Natural killer cell (primary cell): ENCODE results near the gene WNK2. TPM values are rescaled to one million over a fixed set of nuclear protein-coding genes. Genes with fewer than 3 reads are reported as not detected.
A peak's percentile ranks its signal among the peaks of the same experiment; 100 is the strongest.

Experiments
- ATAC-seq, 3 donors: fragments of 150-1000 bp in 2 of 3; fragments of 200-7000 bp in 1 of 3; cut with Tn5 transposase; 1 replicate in 1 of 3; 2 replicates in 2 of 3; pipeline ENCODE4 v1.10.0; 2021; ENCODE audit warnings: mild to moderate bottlenecking in 2 of 3, moderate library complexity in 2 of 3
- DNase-seq, 2 donors: peaks; one replicate each; pipeline versions ENCODE4 v3.0.0 to v3.0.0-alpha.2; 2013 to 2021; ENCODE audit warnings: mixed read lengths in 1 of 2
- H3K27ac ChIP-seq: one replicate; pipeline ENCODE4 v1.5.1; 2013; ENCODE audit warnings: mild to moderate bottlenecking, low read length
- H3K27me3 ChIP-seq: one replicate; pipeline ENCODE4 v1.6.1; 2013; ENCODE audit warnings: low read length; ENCODE audit not compliant: control insufficient read depth, insufficient read depth
- H3K36me3 ChIP-seq: one replicate; pipeline ENCODE4 v1.6.1; 2013; ENCODE audit warnings: low read length; ENCODE audit not compliant: control insufficient read depth, insufficient read depth
- H3K4me1 ChIP-seq: one replicate; pipeline ENCODE4 v1.6.1; 2013; ENCODE audit warnings: low read length; ENCODE audit not compliant: control insufficient read depth, insufficient read depth
- H3K4me3 ChIP-seq: one replicate; pipeline ENCODE4 v1.5.1; 2013; ENCODE audit warnings: low read length
- H3K9me3 ChIP-seq: one replicate; pipeline ENCODE4 v1.6.1; 2013; ENCODE audit warnings: low read length; ENCODE audit not compliant: control insufficient read depth, insufficient read depth
- H3K27ac Mint-ChIP-seq, 2 donors: one replicate each; pipeline ENCODE4 v1.8.0; 2022; ENCODE audit warnings: mild to moderate bottlenecking in 2 of 2, mixed read lengths in 2 of 2, moderate library complexity in 1 of 2
- H3K27me3 Mint-ChIP-seq, 2 donors: one replicate each; pipeline ENCODE4 v1.8.0; 2022; ENCODE audit warnings: low read depth in 2 of 2, mixed read lengths in 2 of 2
- H3K36me3 Mint-ChIP-seq: one replicate; pipeline ENCODE4 v1.8.0; 2022; ENCODE audit warnings: mixed read lengths
- H3K4me1 Mint-ChIP-seq, 2 donors: one replicate each; pipeline ENCODE4 v1.8.0; 2022; ENCODE audit warnings: mixed read lengths in 2 of 2
- H3K4me3 Mint-ChIP-seq: one replicate; pipeline ENCODE4 v1.8.0; 2022; ENCODE audit warnings: mild to moderate bottlenecking, moderate library complexity, mixed read lengths
- H3K9me3 Mint-ChIP-seq, 2 donors: one replicate each; pipeline ENCODE4 v1.8.0; 2022; ENCODE audit warnings: mixed read lengths in 2 of 2
- WGBS: methylation state at CpG from one replicate; pipeline ENCODE4 v1.1.7; 2013; ENCODE audit warnings: missing lambda C conversion rate; ENCODE audit not compliant: insufficient coverage; 5-methylcytosine and 5-hydroxymethylcytosine counted together
- intact Hi-C: fragments of 100-400 bp; cut with micrococcal nuclease; formaldehyde crosslinking; loops from one replicate; pipeline ENCODE4 v1.14.2; 2022
- total RNA-seq, 4 donors: library from RNA; stranded (reverse); fragments of 120-200 nt in 1 of 4; gene quantifications; one replicate each; pipeline versions ENCODE4 v1.2.3 to v1.2.4, GENCODE V29; 2013 to 2022
- TF ChIP-seq, protein P1 (sequence below): fragments of 200-600 bp; IDR thresholded peaks from one replicate; pipeline ENCODE4 v1.8.0; 2022; ENCODE audit warnings: antibody characterized with exemption

WNK2 gene
- total RNA-seq, 3 donors from 2014 or later (not counting 1 experiment from before 2014, with no cell fraction given), result 0.25 TPM; not detected in 2

- H3K9me3 ChIP-seq, result no peaks in the 10 kb centered on the region
- Mint-ChIP-seq H3K27ac (peak overlapping the region in 1 of 2 donors; percentile 46), H3K36me3 (no peaks in the 10 kb centered on the region), H3K27me3 (peaks cover 0 to 9% of the 10 kb centered on the region in 2 donors), H3K4me1 (peaks cover 7 to 28% of the 10 kb centered on the region in 2 donors), H3K4me3 (no peak overlapping the region), H3K9me3 (peaks cover 0 to 4% of the 10 kb centered on the region in 2 donors)
- peaks cover 4% of the 10 kb centered on the region for H3K27me3 ChIP-seq
- no peaks in the 10 kb centered on the region for H3K36me3 ChIP-seq
- TF ChIP-seq, protein P1, sequence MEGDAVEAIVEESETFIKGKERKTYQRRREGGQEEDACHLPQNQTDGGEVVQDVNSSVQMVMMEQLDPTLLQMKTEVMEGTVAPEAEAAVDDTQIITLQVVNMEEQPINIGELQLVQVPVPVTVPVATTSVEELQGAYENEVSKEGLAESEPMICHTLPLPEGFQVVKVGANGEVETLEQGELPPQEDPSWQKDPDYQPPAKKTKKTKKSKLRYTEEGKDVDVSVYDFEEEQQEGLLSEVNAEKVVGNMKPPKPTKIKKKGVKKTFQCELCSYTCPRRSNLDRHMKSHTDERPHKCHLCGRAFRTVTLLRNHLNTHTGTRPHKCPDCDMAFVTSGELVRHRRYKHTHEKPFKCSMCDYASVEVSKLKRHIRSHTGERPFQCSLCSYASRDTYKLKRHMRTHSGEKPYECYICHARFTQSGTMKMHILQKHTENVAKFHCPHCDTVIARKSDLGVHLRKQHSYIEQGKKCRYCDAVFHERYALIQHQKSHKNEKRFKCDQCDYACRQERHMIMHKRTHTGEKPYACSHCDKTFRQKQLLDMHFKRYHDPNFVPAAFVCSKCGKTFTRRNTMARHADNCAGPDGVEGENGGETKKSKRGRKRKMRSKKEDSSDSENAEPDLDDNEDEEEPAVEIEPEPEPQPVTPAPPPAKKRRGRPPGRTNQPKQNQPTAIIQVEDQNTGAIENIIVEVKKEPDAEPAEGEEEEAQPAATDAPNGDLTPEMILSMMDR, result no peak
- 91% methylated on average over 15 of the region's 15 CpGs for WGBS
- peaks cover 18% of the 10 kb centered on the region for H3K4me1 ChIP-seq
- DNase-seq (no peak), ATAC-seq (no peak)
- intact Hi-C loops, result no loop called here
- no peak overlapping the region for H3K27ac ChIP-seq
- H3K4me3 ChIP-seq, result no peak overlapping the region
Observed at GRCh38 chr9:93203718-93204469, 20.0 kb downstream of the WNK2 start.

GRCh38 chr9:93204470-93205043 lies 20.6 kb downstream of the WNK2 start:
- H3K27ac Mint-ChIP-seq, result peak overlapping the region in 1 of 2 donors; percentile 46
- ATAC-seq (peak in 1 of 3 donors; percentile 12), DNase-seq (no peak)
- peaks cover 7 to 28% of the 10 kb centered on the region in 2 donors for H3K4me1 Mint-ChIP-seq
- H3K36me3 ChIP-seq, result no peaks in the 10 kb centered on the region
- H3K4me1 ChIP-seq, result peaks cover 18% of the 10 kb centered on the region
- peaks cover 4% of the 10 kb centered on the region for H3K27me3 ChIP-seq
- peaks cover 0 to 9% of the 10 kb centered on the region in 2 donors for H3K27me3 Mint-ChIP-seq
- TF ChIP-seq, protein P1, result no peak
- H3K36me3 Mint-ChIP-seq, result no peaks in the 10 kb centered on the region
- no peak overlapping the region for H3K4me3 ChIP-seq
- 74% methylated on average over 4 of the region's 4 CpGs for WGBS
- peaks cover 0 to 4% of the 10 kb centered on the region in 2 donors for H3K9me3 Mint-ChIP-seq
- intact Hi-C loops, result no loop called here
- no peak overlapping the region for H3K27ac ChIP-seq
- no peaks in the 10 kb centered on the region for H3K9me3 ChIP-seq
- no peak overlapping the region for H3K4me3 Mint-ChIP-seq

GRCh38 chr9:93205045-93205768 lies 21.3 kb downstream of the WNK2 start:
- H3K4me3 Mint-ChIP-seq, result no peak overlapping the region

More at GRCh38 chr9:93205045-93205768, 21.3 kb downstream of the WNK2 start:
- H3K4me1 ChIP-seq, result peaks cover 18% of the 10 kb centered on the region
- H3K27ac ChIP-seq, result no peak overlapping the region
- H3K9me3 ChIP-seq, result no peaks in the 10 kb centered on the region
- Mint-ChIP-seq H3K27me3 (peaks cover 0 to 9% of the 10 kb centered on the region in 2 donors), H3K36me3 (no peaks in the 10 kb centered on the region), H3K27ac (peak overlapping the region in 1 of 2 donors; percentile 46), H3K9me3 (peaks cover 0 to 4% of the 10 kb centered on the region in 2 donors), H3K4me1 (peaks cover 7 to 28% of the 10 kb centered on the region in 2 donors)
- peaks cover 4% of the 10 kb centered on the region for H3K27me3 ChIP-seq
- ATAC-seq (peak; percentile 62 to 91 (median 85)), DNase-seq (peak in 1 of 2 donors; percentile 29)
- TF ChIP-seq, protein P1, result no peak
- H3K4me3 ChIP-seq, result no peak overlapping the region
- intact Hi-C loops, result no loop called here
- no peaks in the 10 kb centered on the region for H3K36me3 ChIP-seq
- 59% methylated on average over 14 of the region's 14 CpGs for WGBS
